Endothelial cell of umbilical vein (primary cell): ENCODE results near the gene SPRY4.

ENCODE experiments used
- EZH2 ChIP-seq: IDR thresholded peaks from 2 replicates; pipeline ENCODE4 v1.6.1; 2012; ENCODE audit warnings: borderline replicate concordance, low read depth, mild to moderate bottlenecking, moderate library complexity, low read length, inconsistent platforms; ENCODE audit not compliant: severe bottlenecking
- FOS ChIP-seq: IDR thresholded peaks from 2 replicates; pipeline ENCODE4 v1.6.1; 2011; ENCODE audit warnings: mild to moderate bottlenecking, low read length, moderate library complexity, borderline replicate concordance; ENCODE audit not compliant: insufficient read depth
- MYC ChIP-seq: IDR thresholded peaks from one replicate; pipeline ENCODE4 v1.6.1; 2011; ENCODE audit warnings: mild to moderate bottlenecking, low read depth, low read length
- POLR2A ChIP-seq: IDR thresholded peaks from 2 replicates; pipeline ENCODE4 v1.6.1; 2012; ENCODE audit warnings: low read depth, mild to moderate bottlenecking, control low read depth, low read length
- POLR2AphosphoS5 ChIP-seq: IDR thresholded peaks from 2 replicates; pipeline ENCODE4 v1.6.1; 2012; ENCODE audit warnings: low read depth, mild to moderate bottlenecking, control low read depth, low read length, moderate library complexity; ENCODE audit not compliant: insufficient read depth
- TF ChIP-seq, protein P1 (sequence below), 2 donors: IDR thresholded peaks; 1 replicate in 1 of 2; 2 replicates in 1 of 2; pipeline ENCODE4 v1.5.1; 2011; ENCODE audit warnings: low read length in 2 of 2, mild to moderate bottlenecking in 2 of 2, moderate library complexity in 2 of 2, control low read depth in 1 of 2, inconsistent platforms in 1 of 2, low read depth in 1 of 2; ENCODE audit not compliant: insufficient read depth in 1 of 2; ENCODE audit errors: extremely low read depth in 1 of 2

DNA sequence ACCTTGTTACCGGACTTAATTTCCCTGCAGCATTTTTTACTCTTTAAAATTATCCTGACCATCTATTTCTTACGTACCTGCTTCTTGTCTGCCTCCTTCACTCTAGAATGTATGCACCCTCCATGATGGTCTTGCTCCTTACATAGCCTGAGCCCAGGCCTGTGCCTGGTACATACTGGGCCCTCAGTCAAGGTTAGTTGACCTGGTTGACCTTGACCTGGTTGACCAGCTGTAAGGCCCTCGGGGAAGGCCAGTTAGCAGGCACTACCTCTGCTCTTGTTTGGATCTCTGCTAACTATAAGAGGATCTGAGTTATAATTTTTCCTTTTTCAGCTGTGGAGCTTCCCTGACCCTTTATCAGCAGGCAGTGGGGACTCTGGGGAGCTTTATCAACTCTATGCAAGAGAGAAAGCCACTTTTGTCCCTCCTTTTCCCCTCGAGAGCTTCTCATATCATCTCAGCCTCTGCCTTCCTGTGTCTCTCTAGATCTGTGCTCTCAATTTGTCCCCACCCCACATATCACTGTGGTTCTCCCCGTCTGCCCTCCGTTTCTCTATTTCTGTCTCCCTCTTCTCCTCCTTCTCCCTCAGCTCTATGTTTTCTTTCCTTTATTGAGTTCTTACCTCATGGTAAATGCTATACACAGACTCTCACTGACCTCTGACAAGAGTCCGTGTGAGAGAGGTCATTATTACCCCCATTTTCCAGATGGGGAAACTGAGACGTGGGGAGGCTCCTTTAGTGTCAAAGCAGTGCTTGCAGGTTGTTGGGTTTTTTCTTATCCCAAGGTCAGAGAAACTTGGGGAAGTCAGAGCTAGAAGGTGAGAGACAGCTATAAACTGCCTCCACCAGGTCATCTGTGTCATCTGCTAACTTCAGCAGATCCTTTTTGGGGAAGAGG, 28.6 kb downstream of the SPRY4 start:
- TF ChIP-seq EZH2 (no peak), POLR2A (no peak), MYC (no peak), FOS (no peak), POLR2AphosphoS5 (no peak)
- TF ChIP-seq, protein P1, sequence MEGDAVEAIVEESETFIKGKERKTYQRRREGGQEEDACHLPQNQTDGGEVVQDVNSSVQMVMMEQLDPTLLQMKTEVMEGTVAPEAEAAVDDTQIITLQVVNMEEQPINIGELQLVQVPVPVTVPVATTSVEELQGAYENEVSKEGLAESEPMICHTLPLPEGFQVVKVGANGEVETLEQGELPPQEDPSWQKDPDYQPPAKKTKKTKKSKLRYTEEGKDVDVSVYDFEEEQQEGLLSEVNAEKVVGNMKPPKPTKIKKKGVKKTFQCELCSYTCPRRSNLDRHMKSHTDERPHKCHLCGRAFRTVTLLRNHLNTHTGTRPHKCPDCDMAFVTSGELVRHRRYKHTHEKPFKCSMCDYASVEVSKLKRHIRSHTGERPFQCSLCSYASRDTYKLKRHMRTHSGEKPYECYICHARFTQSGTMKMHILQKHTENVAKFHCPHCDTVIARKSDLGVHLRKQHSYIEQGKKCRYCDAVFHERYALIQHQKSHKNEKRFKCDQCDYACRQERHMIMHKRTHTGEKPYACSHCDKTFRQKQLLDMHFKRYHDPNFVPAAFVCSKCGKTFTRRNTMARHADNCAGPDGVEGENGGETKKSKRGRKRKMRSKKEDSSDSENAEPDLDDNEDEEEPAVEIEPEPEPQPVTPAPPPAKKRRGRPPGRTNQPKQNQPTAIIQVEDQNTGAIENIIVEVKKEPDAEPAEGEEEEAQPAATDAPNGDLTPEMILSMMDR (IDR thresholded peaks at IDR 0.05; ENCODE audit: extremely low read depth in 1 of 2, insufficient read depth in 1 of 2, low read depth in 1 of 2, low read length in 2 of 2) = no peak
